Stromal cell of bone marrow (primary cell): ENCODE data around the gene AHCYL2.
"Not testable (repeated sequence)": the region's sequence is repeated elsewhere in the genome, so short reads cannot be mapped to it uniquely, and the experiment has no call there.

Experiments
- DNase-seq: peaks from one replicate; pipeline ENCODE4 v3.0.0-alpha.2; 2012; ENCODE audit warnings: low read depth

The AHCYL2 gene

DNA sequence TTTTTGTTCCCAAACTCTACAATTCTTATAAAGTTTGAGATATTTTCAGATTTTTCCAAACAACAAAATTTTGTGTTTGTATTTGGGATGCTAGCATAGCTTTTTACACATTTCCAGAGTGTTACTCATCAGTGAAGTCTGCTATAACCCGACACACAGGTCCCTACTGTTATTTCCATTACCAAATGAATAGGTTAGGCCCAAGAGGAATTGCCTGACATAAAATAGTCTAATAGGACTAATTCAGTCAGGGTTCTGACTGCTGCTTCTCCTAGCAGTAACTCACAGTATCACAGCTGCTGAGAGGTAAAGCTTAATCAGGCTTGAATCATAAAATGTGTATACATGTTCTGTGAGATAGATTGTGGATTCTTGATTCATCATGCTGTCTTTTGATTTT is 160.3 kb downstream of the AHCYL2 start:
- no peak for DNase-seq

DNA sequence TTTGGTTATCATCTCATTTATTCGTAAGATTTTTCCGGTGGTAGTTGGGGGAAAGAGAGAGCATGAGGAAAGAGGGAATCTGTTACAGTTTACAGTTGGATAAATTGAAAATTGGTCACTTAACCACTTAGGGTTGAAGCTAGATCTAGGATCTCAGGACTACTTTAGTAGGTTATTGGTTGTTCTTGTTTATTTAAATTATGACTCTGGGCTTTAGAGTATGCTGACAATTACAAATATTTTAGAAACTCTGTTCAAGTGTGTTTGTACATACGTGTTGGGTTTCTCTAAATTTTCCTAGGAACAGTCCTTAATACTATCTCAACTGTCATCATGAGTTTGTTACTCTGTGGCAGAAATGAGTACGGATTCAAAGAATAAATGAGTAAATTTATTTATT is 160.8 kb downstream of the AHCYL2 start:
- no peak for DNase-seq

DNA sequence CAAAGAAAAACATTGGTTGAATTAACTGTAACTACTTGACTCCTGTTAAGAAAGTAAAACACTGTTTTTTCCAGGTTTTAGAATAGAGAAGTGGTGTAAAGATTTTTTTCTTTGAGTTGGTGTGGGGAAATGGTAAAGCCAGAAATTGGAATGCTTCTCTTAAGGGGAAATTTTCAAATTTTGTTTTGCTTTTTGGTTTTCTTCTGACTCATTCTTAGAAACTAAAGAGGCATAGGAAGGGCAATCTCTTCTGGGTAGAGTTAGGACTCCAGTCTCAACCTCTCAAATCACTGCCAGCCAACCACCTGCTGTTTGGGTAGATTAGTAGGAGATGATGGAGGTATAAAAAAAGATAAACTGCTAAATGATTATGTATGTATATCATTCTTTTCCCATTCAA is 161.7 kb downstream of the AHCYL2 start:
- no peak for DNase-seq

DNA sequence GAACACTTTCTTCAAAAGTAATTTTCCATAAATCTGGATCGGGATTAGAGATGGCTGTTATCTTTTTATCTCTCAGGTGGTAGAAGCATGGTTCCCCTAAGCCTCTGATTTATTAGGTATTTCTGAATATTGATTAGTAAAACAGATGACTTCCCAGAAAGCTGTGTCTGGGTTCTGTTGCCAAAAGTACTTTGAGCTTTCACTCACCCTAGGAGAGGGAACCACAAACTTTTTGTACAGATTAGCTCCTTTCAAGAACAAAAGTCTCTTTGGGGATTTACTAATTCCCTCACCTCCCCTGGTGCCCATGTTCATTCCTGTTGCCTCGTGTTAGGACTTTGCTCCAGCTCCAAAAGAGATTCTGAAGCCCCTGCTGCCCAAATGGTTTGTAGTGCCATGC is 162.7 kb downstream of the AHCYL2 start:
- DNase-seq, result no peak

DNA sequence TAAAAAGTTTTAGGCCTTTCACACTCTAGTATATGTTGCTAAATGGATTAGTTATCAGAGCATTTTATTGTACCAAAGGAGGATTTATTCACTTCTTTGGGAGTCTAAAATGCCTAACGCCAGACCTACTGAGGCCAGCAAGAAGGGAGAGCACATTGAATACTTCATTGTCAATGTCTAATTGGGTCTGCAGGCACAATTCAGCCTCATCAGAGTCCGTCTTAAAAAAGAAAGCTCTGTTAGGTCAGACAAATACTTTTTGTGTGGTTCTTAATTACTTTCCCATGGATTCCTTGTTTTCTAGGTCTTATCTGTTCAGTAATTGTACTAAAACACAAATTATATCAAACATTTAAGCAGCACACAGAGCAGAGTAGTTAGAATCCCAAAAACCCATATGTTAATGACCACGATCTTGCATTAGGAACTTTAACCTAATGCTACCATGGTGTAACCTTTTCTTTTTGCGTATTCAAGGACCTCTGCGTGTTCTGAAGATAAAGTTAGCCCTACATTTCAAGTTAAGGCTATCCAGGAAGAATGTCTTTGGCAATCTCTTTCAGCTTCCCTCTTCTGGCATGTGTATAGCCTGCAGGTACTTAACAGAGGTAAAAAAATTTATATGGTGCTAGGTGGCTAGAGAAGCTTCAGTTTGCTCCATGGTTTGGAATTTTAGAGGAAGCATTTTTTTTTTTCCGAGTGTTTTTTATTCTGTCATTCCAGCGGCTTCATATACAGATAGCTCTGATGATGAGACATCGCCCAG is 163.7 kb downstream of the AHCYL2 start:
- no peak for DNase-seq

DNA sequence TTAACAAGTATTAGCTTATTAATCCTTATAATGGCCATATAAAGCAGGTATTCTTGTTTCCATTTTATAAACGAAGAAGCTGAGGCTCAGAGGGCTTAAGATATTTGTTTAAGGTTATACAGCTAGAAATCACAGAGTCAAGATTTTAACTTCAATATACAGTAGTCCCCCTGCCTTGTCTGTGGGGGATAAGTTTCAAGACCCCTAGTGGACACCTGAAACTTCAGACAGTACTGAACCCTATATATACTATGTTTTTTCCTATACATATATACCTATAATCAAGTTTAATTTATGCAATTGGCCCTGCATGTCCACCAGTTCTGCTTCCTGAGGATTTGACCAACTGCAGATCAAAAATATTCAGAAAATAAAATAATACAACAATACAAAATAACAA is 165.0 kb downstream of the AHCYL2 start:
- DNase-seq, result no peak

DNA sequence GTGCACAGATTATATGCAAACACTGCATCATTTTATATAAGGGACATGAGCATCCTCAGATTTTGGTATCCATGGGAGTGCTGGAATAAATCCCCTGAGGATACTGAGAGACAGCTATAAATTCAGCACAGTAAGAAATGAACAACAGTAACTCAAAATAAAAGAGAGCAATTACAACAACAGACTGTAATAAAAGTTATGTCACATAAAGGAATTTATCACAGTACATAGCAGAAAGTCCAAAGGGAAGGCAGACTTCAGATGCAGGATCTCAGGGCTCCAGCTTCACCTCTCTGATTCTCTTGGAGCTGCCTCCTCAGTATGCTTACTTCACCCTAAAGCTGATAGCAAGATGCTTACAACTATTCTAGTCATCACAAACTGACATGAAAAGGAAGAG is 165.5 kb downstream of the AHCYL2 start:
- no peak for DNase-seq

DNA sequence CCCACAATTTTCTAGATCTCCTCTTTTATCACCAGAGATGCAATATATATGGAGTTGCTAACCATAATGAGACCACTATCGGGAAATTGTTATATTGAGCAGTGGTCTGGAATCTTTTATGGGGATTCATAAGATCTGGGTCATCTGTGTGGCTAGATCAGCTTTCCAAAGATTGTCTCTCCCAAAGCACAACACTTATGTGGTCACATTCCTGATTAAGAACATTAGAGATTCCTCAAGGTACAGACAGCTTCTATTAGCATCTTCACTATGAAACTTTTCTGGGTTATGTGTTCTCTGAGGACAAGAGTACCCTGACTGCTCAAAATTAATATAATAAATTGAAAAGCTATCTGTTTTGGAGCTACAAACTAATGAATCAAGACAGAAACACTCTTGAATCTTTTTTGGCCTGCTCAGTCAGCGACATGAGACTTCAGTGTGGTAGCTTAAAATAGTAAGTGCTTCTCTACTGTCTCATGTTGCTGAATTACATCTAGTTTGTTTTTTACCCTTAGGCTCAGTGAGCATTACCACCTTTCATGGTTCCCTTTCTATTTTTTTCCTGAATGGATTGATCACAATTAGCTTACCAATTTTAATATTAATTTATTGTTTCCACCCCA is 166.8 kb downstream of the AHCYL2 start:
- no peak for DNase-seq

DNA sequence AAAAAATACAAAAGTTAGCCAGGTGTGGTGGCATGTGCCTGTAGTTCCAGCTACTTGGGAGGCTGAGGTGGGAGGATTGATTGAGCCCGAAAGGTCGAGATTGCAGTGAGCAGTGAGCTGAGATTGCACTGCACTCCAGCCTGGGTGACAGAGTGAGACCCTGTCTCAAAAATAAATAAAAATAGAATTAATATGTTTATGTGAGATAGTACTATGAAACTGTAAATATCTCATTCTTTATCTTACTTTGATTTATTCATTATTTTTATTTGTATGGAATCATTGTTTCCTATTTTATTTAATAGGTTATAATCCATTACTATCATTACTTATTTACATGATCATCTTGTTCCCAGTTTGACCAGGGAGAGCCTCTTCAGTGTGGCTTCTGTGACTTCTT is 168.4 kb downstream of the AHCYL2 start:
- DNase-seq, result no peak

DNA sequence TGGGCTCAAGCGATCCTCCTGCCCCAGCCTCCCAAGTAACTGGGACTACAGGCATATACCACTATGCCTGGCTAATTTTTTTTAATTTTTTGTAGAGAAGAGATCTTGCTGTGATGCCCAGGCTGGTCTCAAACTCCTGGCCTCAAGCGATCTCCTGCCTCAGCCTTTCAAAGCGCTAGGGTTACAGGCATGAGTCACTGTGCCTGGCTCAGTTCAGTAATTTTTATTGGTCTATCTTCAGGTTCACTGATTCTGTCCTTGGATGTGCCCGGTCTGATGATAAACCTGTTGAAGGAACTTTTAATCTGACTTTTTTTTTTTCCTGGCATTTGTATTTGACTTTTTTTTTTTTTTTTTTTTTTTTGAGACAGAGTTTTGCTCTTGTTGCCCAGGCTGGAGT is 169.3 kb downstream of the AHCYL2 start:
- no peak for DNase-seq

DNA sequence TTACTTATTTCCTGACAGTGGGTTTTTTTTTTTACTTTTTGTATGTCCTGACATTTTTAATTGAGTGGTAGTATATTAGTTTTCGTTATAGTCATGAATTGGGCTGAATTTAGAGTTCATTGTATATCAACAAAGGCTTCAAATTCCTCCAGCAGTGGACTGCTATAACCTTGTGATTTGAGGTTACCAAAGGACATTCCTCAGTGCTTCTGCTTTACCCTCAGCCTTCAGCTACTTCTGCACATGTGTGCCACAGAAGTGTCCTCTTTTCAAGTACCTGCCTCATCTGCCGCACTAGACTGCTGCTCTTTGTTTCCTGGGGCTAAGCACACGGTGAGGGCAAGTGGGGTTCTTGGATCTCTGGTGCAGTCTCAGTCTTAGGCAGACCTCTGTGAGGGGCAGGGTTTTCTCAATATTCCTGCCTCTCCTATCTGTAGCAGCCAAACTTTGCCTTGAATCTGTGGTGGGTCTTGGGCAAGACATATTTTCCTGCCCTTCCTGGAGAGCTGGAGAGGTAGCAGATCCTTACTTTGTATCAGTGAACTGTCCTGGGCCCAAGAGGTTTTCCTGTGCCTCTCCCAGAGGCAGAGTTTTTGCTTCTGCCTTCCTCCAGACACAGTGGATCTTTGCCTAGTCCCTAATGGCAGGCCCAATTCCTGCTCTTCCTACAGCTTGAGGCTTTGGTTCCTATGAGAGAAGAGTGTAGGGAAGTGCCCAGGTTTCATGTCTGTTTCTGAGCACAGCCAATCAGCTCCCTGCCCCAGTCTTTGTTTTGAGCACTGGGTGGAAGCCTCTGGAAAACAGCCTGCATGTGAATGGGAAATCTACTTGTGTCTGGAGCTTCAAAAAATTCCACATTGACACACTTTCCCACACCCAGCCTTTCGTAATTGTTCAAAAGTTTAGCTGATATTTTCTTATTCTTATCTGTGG is 170.4 kb downstream of the AHCYL2 start:
- DNase-seq, result no peak

DNA sequence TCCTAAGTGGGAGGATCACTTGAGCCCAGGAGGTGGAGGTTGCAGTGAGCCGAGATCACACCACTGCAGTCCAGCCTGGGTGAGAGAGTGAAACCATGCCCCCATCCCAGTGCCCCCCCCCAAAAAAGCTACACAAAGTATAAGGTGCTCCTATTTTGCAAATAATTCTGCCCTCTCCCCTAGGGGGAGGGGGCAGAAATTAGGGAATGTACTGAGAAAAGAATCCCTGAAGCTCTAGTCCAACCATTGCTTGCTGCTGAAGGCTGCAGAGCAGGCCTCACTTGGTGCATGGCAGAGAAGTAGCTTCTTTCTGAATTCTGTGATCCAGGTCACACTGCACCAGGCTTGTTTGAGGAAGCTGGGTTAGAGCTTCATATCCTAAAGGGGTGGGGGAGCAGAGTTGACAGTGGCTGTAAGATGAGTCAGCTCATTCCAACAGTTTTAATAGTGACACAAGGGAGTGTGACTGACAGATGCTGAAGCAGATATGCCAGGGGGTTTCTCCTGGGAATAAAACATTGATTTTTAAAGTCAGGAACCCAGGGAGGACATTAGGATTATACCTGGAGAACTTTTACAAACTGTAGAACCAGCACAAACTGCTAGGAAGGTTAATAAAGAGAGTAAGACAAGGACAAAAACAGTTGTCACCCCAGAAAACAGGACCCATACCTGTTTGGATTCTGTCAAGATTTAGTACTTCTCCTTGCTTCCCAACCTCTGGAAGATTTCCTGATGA is 176.6 kb downstream of the AHCYL2 start:
- DNase-seq, result peak; percentile 3

DNA sequence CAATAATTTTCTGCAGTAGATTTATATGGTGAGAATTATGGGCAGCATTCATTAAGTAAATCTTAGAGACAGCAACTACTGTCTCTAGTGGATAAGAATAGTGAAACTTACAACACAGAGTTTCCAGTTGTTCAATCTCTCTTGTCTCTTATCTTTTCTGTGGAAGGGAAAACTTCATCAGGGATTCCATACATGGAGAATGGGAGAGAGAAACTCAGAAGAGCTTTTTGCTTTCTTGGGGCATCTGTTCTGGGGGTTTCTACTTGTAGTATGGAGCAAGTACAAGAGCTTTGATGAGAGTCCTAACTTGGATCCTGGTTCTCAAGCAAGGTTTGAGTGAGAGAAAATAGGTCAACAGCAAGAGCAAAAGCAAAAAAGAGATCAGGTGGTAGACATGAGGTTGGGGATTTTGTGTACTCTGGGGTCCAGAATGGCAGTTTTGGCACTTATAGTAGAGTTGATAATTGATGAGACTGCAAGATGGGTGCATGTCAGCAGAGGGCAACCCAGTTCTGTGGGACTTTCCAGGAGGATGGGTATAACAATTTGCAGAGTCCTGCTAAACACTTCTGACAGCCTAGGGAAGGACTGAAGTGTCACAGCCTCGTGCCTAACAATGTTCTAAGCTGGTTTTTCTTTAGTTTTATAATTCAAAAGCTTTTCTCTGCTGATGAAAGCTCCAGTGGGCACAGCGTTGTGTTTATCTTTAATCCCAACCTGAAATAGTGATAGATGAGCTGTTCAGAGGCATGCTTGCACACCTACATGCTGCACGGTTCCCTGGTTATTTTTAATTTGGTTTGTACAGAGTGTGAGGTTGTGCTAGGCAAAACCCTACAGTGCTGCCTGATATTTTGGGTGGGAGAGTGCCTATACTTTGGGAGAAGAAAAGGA is 177.4 kb downstream of the AHCYL2 start:
- DNase-seq, result no peak

DNA sequence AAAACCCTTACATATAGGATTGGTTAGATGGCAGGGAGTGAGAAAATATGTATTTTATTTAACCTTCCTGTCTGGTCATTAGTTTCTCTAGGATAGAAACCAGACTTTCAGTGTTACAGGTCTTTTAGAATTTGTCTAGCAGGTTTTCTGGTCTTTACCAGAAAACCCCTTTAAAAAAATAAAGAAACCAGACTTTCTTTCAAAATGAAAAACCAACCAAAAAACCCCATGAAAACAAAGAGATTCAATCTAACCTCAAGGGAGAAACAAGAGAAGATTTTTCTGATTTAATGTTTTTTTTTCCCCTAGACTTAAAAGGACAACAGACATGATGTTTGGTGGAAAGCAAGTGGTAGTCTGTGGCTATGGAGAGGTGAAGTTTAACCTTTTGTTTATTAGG is 180.7 kb downstream of the AHCYL2 start:
- DNase-seq, result no peak

DNA sequence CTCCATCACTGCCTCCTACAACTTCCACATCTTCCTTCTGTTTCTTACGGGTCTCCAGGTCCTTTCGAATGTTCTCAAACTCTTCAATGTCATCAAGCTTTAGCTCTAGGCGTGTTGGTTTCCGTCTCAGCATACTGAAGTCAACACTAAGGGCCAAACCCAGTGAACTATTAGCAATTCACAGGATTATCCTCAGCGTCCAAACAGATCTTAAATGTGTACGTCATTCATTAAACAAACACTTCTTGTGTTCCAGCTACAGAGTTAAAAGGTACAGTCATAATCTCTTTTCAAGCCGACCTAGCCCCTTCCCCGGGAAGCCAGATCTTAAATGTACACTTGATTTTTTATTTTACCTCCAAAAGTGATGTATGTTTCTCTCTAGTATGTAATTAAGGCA is 185.4 kb downstream of the AHCYL2 start:
- not testable (repeated sequence) for DNase-seq

DNA sequence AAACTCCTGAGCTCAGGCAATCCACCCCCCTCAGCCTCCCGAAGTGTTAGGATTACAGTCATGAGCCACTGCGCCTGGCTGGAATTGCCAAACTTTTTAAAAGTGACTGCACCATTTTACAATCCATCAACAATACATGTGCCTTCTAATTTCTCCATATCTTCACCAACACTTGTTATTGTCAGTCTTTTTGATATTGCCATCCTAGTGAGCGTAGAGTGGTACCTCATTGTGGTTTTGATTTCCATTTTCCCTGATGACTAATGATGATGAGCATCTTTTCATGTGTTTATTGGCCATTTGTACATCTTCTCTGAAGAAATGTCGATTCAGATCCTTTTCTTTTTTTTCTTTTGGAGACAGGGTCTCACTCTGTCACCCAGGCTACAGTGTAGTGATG is 187.7 kb downstream of the AHCYL2 start:
- DNase-seq, result no peak

DNA sequence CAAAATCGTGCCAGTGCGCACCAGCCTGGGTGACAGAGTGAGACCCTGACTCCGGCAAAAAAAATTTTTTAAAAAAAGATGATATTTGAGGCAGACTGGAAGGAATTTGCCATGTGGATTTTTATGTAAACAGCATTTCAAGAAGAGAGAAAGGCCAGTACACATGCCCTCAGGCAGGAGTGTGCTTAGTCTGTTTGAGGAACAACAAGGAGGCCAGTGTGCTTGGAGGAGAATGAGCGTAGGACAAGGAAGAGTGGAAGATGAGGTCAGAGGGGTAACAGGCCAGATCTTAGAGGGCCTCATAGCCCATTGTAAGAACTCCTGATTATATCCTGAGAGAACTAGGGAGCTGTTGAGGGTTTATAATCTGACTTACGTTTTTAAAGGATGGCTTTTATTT is 192.2 kb downstream of the AHCYL2 start:
- DNase-seq, result no peak

DNA sequence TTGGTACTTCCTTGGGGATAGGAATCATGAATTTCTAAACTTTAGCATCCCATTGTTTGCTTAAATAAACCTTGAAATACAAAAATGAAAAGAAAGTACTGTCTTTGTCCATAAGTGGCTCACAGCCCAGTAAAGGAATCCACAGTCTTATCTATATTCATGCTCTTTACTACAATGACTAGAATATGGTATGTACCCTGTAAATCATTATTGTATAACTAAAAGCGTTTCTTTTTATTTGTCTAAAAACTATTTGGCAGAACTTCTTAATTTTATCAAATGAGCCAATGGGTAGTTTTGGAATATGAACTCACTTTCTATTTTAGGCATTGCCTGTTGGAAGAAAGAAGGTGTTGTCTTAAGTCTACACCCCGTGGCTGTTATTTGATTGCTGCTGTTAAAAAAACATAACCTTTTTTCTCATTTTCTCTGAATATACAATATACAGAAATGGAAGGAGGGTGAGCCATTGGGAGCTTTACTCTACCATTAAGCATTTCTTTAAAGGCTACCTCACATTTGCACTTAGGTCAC is 197.0 kb downstream of the AHCYL2 start:
- DNase-seq, result no peak

DNA sequence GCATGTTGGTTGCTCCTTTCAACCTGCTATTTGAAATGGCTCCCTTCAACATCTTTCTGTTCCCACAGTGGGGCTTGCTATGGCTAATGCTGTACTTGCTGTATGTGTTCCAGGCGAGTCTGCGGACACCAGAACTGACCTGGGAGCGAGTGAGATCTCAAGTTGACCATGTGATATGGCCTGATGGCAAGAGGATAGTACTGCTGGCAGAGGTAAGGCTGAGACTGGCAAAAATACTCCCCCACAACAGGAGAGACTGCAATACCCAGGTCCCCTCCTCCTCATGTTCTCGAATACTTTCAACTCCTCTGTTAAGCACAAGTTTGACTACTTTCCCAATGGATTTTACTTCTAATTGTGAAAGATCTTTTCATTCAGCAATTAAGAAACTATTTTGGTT is 197.9 kb downstream of the AHCYL2 start:
- DNase-seq, result no peak

DNA sequence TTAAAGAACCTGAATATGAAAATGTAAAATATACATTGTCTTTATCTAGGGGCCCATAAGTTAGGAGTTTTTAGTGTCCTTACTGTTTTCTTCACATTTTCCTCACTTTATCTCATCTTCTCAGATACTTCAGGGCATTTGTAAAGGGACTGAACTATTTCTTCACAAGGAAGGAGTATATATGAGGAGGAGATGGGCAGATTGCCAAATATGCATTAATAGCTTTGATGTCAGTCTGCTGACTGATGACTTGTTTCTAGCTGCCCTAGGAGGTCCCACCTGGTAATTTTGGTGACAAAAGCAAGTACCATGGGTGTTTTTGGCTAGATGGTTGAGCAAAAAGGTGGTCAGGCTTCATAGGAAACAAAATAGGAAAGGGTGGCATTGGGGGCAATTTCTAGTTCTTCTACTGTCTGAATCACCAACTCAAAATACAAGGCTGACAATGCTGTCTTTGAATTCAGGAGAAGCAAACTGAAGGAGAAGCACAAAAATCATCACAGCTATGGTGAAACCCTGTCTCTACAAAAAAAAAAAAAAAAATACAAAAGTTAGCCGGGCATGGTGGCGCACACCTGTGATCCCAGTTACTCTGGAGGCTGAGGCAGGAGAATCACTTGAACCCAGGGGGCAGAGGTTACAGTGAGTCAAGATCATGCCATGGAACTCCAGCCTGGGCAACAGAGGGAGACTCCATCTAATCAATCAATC is 199.0 kb downstream of the AHCYL2 start:
- DNase-seq, result no peak
